Activated T-helper 2 cell treated with anti-CD3 and anti-CD28 coated beads, Interferon-gamma antibody, Interleukin-2, Interleukin-4, amounts not matched to agents 10 μg/mL and 5 μg/mL and 100 μg/mL, durations not matched to agents 14 hours and 24 hours and 36 hours (primary cell): ENCODE measurements around the gene MTIF2. TPM values are rescaled to one million over a fixed set of nuclear protein-coding genes. Genes with fewer than 3 reads are reported as not detected.
"Not testable (repeated sequence)": the region's sequence is repeated elsewhere in the genome, so short reads cannot be mapped to it uniquely, and the experiment has no call there.

Source experiments
- DNase-seq: peaks from one replicate; pipeline ENCODE4 v3.0.0; 2021; ENCODE audit warnings: low spot score
- H3K27ac Mint-ChIP-seq: one replicate; pipeline ENCODE4 v1.8.0; 2021; ENCODE audit warnings: mixed read lengths
- H3K27me3 Mint-ChIP-seq: one replicate; pipeline ENCODE4 v1.8.0; 2021; ENCODE audit warnings: low read depth, mixed read lengths
- H3K36me3 Mint-ChIP-seq: one replicate; pipeline ENCODE4 v1.8.0; 2021; ENCODE audit warnings: low read depth, mixed read lengths
- H3K4me1 Mint-ChIP-seq: one replicate; pipeline ENCODE4 v1.8.0; 2021; ENCODE audit warnings: low read depth, mixed read lengths
- H3K4me3 Mint-ChIP-seq: one replicate; pipeline ENCODE4 v1.8.0; 2021; ENCODE audit warnings: low read depth, mild to moderate bottlenecking, moderate library complexity, mixed read lengths
- H3K9me3 Mint-ChIP-seq: one replicate; pipeline ENCODE4 v1.8.0; 2021; ENCODE audit warnings: mixed read lengths
- intact Hi-C: fragments of 100-400 bp; cut with micrococcal nuclease; formaldehyde crosslinking; loops from one replicate; pipeline ENCODE4 v1.15.1; 2023
- total RNA-seq: library from RNA; stranded (reverse); gene quantifications from 2 replicates; pipeline ENCODE4 v1.2.3, GENCODE V29; 2022

Gene MTIF2
- total RNA-seq, 1 donor from 2014 or later: 40.2 TPM

DNA sequence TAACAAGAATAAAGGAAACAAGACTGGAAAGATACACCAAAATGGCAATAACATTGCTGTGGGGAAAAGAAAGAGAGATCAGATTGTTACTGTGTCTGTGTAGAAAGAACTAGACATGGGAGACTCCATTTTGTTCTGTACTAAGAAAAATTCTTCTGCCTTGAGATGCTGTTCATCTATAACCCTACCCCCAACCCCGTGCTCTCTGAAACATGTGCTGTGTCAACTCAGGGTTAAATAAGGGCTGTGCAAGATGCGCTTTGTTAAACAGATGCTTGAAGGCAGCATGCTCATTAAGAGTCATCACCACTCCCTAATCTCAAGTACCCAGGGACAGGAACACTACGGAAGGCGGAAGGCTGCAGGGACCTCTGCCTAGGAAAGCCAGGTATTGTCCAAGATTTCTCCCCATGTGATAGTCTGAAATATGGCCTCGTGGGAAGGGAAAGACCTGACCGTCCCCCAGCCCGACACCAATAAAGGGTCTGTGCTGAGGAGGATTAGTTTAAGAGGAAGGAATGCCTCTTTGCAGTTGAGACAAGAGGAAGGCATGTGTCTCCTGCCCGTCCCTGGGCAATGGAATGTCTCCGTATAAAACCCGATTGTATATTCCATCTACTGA is 10.3 kb upstream of the MTIF2 start:
- DNase-seq, H3K27me3 Mint-ChIP-seq, H3K4me3 Mint-ChIP-seq, H3K27ac Mint-ChIP-seq, intact Hi-C loops, H3K36me3 Mint-ChIP-seq, H3K9me3 Mint-ChIP-seq: not testable (repeated sequence)
- H3K4me1 Mint-ChIP-seq: peaks cover 11% of the 10 kb centered on the region

DNA sequence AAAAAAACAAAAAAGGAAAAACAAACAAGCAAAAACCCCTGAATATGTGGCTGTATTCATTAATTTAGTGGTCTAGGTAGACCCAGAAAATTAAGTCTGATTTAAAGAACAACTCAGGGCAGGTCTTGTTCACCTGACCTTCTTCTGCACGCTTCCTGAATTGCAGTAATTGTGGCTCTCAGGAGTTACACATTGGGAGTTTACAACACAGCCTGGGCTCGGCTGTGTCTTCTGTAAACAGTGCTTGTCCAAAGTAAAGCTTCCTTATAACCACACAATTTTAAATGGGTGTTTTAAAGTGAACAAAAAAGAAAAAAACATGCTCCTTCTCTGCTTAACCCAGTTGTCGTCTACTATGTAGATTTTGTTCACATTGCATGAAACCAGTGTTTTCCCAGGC is 8.3 kb upstream of the MTIF2 start:
- intact Hi-C loops: no loop called here
- H3K36me3 Mint-ChIP-seq: no peaks in the 10 kb centered on the region
- no peaks in the 10 kb centered on the region for H3K9me3 Mint-ChIP-seq
- DNase-seq: no peak
- peaks cover 4% of the 10 kb centered on the region for H3K27me3 Mint-ChIP-seq
- H3K4me3 Mint-ChIP-seq: no peak overlapping the region
- no peak overlapping the region for H3K27ac Mint-ChIP-seq
- peaks cover 4% of the 10 kb centered on the region for H3K4me1 Mint-ChIP-seq

DNA sequence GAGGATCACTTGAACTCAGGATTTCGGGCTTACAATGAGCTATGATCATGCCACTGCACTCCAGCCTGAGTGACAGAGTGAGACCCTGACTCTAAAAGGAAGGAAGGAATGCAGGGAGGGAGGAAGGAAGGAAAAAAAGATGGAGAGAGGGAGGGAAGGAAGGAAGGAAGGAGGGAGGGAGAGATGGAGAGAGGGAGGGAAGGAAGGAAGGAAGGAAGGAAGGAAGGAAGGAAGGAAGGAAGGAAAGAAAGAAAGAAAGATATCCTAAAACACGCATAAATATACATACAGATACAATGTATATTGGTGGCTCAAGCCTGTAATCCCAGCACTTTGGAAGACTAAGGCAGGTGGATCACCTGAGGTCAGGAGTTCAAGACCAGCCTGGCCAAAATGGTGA is 5.3 kb upstream of the MTIF2 start:
- H3K36me3 Mint-ChIP-seq, H3K4me1 Mint-ChIP-seq, H3K4me3 Mint-ChIP-seq, DNase-seq, H3K9me3 Mint-ChIP-seq, intact Hi-C loops, H3K27me3 Mint-ChIP-seq, H3K27ac Mint-ChIP-seq: not testable (repeated sequence)

DNA sequence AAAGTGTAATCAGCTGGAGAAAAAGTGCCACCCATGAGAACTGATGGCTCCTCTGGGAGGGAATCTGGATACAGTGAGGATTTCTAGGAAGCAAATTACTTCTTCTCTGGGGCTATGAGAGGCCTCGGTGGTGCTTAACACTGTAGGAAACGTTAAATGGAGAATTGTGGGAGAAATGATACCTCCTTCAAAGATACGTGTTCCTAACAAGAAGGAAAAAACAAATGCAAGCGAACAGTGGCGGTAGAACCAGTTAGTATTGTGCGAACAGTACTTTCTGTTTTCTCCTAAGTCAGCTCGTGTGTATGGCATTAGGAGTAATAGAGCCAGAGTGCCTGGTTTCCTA is 587 bp upstream of the MTIF2 start:
- no peak for DNase-seq
- intact Hi-C loops: loop anchor here (1.0 to 2.0 kb wide), 6 partner anchors 13 to 348 kb away; partner anchors contain the start of genes CCDC88A, CLHC1, PPP4R3B and RPS27A
- H3K4me1 Mint-ChIP-seq: peaks cover 15% of the 10 kb centered on the region
- H3K27ac Mint-ChIP-seq: peak overlapping the region; percentile 92
- peaks cover 2% of the 10 kb centered on the region for H3K27me3 Mint-ChIP-seq
- H3K36me3 Mint-ChIP-seq: peaks cover 18% of the 10 kb centered on the region
- H3K4me3 Mint-ChIP-seq: peak overlapping the region; percentile 97
- no peaks in the 10 kb centered on the region for H3K9me3 Mint-ChIP-seq

DNA sequence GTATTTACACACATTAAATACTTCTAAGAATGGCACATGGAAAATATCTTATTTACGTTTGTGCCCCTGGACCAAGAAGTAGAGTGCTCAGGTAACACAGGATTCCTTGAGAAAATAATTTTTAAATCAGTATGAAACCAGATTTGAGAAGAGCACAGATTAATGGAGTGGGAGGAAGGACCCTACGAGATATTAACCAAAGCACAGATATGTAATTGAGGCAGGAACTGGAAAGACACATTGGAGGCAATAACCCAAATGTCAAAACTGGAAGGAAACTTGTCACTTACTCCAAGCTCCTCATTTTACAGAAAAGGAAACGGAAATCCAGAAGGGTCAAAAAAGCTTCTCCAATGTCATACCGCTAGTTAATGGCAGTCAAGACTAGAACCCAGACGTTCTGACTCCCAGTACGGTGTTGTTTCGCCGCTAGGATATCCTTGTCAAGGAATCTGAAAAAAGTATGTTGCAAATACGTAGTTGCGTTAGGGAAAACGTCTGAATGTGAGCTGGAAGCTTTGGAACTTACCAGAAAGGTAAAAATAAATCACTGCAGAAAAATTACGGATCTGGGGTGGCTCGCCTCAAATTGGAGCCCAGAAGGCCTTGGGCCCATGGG is 634 bp downstream of the MTIF2 start:
- peaks cover 15% of the 10 kb centered on the region for H3K4me1 Mint-ChIP-seq
- DNase-seq: no peak
- intact Hi-C loops: loop anchor here (2.0 kb wide), 1 partner anchor 150 kb away; the partner anchor contains the start of gene CCDC88A
- H3K27ac Mint-ChIP-seq: peak overlapping the region; percentile 92
- H3K27me3 Mint-ChIP-seq: no peaks in the 10 kb centered on the region
- peak overlapping the region; percentile 97 for H3K4me3 Mint-ChIP-seq
- peaks cover 30% of the 10 kb centered on the region for H3K36me3 Mint-ChIP-seq
- no peaks in the 10 kb centered on the region for H3K9me3 Mint-ChIP-seq

DNA sequence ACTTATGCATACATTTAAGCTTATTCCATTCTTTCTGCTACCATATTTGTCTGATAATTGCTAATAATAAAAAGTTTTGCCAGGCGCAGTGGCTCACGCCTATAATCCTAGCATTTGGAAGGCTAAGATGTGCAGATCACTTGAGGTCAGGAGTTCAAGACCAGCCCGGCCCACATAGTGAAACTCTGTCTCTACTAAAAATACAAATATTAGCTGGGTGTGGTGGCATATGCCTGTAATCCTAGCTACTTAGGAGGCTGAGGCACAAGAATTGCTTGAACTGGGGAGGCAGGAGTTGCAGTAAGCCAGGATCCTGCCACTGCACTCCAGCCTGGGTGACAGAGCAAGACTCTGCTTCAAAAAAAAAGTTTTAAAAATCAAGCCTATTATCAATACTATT is 9.4 kb downstream of the MTIF2 start:
- intact Hi-C loops, DNase-seq: not testable (repeated sequence)

DNA sequence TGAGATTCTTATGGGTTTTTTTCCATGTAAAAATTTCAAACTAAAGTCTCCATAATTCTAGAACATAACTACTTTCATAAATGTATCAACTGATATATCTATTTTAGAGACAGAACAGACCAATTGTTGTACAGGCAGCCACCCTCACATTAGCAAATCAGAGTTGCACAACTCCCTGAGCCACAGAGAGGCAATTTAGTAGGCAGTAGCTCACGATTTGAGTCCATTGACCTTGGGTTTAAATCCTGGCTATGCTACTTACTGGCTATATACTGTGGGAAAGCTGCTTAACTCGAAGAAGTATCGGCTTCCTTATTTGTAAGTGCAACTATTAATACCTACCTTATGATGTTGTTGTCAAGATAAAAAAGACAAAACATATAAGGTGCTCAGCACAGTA is 16.2 kb downstream of the MTIF2 start:
- H3K27me3 Mint-ChIP-seq: no peaks in the 10 kb centered on the region

More for the DNA sequence above, 9.4 kb downstream of the MTIF2 start:
- not testable (repeated sequence) for H3K4me3 Mint-ChIP-seq, H3K9me3 Mint-ChIP-seq, H3K27ac Mint-ChIP-seq, H3K27me3 Mint-ChIP-seq, H3K4me1 Mint-ChIP-seq
- peaks cover 33% of the 10 kb centered on the region for H3K36me3 Mint-ChIP-seq

DNA sequence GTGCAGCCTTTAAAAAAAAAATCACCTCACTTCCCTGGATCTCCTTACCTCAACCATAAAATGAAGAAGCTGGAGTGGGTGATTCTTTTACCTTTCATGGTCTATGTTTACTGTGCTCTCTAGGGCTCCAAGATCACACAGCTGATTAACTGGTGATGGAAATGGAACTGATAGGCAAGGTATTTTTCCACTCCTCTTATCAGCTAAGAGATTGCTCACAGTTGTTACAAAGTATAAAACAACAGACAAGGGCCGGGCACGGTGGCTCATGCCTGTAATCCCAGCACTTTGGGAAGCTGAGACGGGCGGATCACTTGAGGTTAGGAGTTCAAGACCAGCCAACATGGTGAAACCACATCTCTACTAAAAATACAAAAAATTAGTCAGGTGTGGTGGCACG is 22.0 kb downstream of the MTIF2 start:
- DNase-seq: no peak
- Mint-ChIP-seq H3K4me3 (no peak overlapping the region), H3K9me3 (no peaks in the 10 kb centered on the region), H3K36me3 (peaks cover 61% of the 10 kb centered on the region), H3K27me3 (no peaks in the 10 kb centered on the region), H3K27ac (no peak overlapping the region), H3K4me1 (no peaks in the 10 kb centered on the region)
- intact Hi-C loops: no loop called here

More for the DNA sequence above, 16.2 kb downstream of the MTIF2 start:
- Mint-ChIP-seq H3K4me1 (no peaks in the 10 kb centered on the region), H3K36me3 (peaks cover 48% of the 10 kb centered on the region), H3K4me3 (no peak overlapping the region), H3K9me3 (no peaks in the 10 kb centered on the region), H3K27ac (no peak overlapping the region)
- no peak for DNase-seq
- intact Hi-C loops: no loop called here

DNA sequence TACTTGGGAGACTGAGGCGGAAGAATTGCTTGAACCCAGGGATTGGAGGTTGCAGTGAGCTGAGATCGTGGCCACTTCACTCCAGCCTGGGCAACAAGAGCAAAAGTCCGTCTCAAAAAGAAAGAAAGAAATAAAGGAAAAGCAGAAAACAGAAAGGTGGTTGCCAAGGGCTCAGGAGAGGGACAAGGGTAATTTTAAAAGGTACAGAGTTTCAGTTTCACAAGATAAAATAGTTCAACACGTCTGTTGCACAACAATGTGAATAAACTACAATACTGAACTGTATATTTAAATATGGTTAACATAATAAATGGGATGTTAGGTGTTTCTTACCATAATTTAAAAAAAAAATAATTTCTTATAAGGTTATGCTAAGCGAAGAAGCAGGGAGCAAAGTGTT is 23.6 kb downstream of the MTIF2 start:
- Mint-ChIP-seq H3K36me3 (peaks cover 51% of the 10 kb centered on the region), H3K27ac (no peak overlapping the region), H3K27me3 (no peaks in the 10 kb centered on the region), H3K4me3 (no peak overlapping the region), H3K4me1 (no peaks in the 10 kb centered on the region), H3K9me3 (no peaks in the 10 kb centered on the region)
- no peak for DNase-seq
- intact Hi-C loops: no loop called here

DNA sequence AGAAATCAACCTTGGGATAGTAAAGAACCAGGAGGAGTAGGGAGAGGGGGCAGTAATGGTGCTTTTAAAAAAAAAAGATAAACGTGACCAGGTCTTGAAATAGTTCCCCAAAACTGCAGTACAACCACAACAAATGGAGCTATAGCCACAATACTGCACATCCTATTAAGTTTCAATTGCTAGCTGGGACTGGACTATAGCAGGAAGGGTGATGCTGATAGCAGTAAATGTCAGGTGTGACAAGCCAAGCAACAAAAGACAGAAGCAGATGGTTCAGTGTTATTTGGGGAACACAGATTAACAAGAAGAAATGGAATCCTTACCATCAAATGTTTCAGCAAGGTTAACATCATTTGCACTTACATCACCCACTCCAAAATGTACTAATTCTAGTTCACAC is 26.4 kb downstream of the MTIF2 start:
- Mint-ChIP-seq H3K27ac (no peak overlapping the region), H3K9me3 (no peaks in the 10 kb centered on the region), H3K4me3 (no peak overlapping the region), H3K36me3 (peaks cover 52% of the 10 kb centered on the region), H3K4me1 (peaks cover 2% of the 10 kb centered on the region), H3K27me3 (no peaks in the 10 kb centered on the region)
- intact Hi-C loops: no loop called here
- no peak for DNase-seq

DNA sequence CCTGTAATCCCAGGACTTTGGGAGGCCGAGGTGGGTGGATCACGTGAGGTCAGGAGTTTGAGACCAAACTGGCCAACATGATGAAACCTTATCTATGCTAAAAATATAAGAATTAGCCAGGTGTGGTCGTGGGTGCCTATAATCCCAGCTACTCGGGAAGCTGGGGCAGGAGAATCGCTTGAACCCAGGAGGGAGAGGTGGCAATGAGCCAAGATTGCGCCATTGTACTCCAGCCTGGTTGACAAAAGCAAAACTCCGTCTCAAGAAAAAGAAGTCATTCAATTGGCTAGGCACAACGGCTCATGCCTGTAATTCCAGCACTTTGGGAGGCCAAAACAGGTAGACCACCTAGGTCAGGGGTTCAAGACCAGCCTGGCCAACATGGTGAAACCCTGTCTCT is 27.4 kb downstream of the MTIF2 start:
- H3K4me3 Mint-ChIP-seq, H3K27ac Mint-ChIP-seq, intact Hi-C loops, H3K4me1 Mint-ChIP-seq, DNase-seq, H3K9me3 Mint-ChIP-seq, H3K27me3 Mint-ChIP-seq: not testable (repeated sequence)
- H3K36me3 Mint-ChIP-seq: peaks cover 51% of the 10 kb centered on the region

DNA sequence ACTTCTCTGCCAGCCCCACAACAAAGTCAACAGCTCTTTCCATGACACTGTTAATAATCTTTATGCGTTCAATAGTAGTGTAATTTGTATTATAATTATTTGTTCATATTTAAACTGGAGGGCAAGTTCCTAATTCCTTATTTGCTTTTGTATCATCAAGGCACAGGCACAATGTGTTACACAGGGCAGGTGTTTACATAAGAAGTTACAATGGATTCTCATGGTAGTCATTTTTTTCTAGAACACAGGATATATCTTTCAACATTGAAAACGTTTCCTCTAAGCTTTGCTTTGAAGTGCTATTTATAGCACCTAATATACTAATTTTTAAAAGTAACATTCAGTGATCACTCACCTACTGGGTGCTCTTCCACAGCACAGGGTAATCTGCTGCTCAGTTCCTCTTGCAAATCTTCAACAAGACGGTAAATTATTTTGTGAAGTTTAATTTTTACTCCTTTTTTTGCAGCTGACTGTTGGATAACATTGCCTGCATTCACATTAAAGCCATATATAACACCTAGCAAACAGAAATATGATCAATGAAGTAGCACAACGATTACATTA is 29.3 kb downstream of the MTIF2 start:
- H3K36me3 Mint-ChIP-seq: peaks cover 56% of the 10 kb centered on the region
- H3K27ac Mint-ChIP-seq: no peak overlapping the region
- H3K9me3 Mint-ChIP-seq: no peaks in the 10 kb centered on the region
- no peak for DNase-seq
- no peaks in the 10 kb centered on the region for H3K27me3 Mint-ChIP-seq
- no peak overlapping the region for H3K4me3 Mint-ChIP-seq
- peaks cover 4% of the 10 kb centered on the region for H3K4me1 Mint-ChIP-seq
- intact Hi-C loops: loop anchor here (10.0 kb wide), 1 partner anchor 1475 kb away; the partner anchor contains the start of gene CHAC2

DNA sequence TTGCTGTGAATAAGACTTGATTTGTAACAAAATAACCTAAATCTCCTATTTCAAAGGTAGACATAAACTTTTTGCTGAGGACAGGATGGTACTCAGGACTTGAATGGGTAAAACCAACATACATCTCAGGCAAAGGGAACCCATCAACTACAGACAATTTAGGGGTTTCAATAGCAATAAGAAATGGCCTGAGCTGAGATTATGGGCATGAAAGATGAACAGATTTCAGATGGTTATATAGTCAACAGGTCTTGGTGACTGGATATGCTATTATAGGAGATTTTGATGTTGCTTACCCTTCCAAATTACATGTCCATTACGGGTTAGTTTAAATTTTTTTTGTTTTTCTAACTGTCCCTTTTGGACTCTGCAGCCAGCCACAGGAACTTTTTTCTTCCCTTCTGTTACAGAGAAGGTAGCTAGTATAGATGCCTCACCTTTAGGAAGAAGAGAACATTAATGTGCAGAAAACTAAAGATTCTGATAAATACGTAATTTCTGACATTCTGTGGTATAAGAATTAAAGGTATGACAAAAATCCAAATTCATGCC is 32.0 kb downstream of the MTIF2 start:
- Mint-ChIP-seq H3K27me3 (no peaks in the 10 kb centered on the region), H3K9me3 (no peaks in the 10 kb centered on the region), H3K4me3 (no peak overlapping the region), H3K4me1 (peaks cover 15% of the 10 kb centered on the region), H3K36me3 (peaks cover 67% of the 10 kb centered on the region), H3K27ac (no peak overlapping the region)
- intact Hi-C loops: loop anchor here (10.0 kb wide), 1 partner anchor 1472 kb away; the partner anchor contains the start of gene CHAC2
- DNase-seq: no peak
